HG02973 (cell line): ENCODE measurements around the gene C6orf89.
"Not testable (repeated sequence)": the region's sequence is repeated elsewhere in the genome, so short reads cannot be mapped to it uniquely, and the experiment has no call there.

ENCODE experiments used
- ATAC-seq: cut with Tn5 transposase; IDR thresholded peaks from one replicate; pipeline ENCODE4 v1.9.1; 2021; ENCODE audit warnings: moderate library complexity; ENCODE audit not compliant: unreplicated experiment

Gene C6orf89

DNA sequence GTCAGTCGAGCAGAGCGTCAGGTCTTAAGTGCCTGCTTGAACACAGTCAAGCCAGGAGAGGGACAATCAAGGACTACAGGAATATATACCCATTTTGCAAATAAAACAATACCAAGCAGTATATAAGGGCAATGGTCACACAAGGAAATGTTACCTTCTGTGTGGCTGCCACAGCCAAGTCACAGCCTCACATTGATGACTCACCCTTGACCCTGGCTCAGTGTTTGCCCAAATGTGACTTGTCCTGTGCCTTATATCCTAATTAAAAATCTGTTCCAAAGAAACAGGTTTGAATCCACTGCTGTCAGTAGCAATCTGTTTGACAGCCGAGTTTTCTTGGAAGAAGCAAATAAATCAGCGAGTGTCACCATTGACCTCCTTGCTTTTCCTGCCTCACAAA, 34.3 kb downstream of the C6orf89 start:
- ATAC-seq: no peak

- ATAC-seq: no peak
Observed at GRCh38 chr6:36920546-36920945, 34.8 kb downstream of the C6orf89 start.

DNA sequence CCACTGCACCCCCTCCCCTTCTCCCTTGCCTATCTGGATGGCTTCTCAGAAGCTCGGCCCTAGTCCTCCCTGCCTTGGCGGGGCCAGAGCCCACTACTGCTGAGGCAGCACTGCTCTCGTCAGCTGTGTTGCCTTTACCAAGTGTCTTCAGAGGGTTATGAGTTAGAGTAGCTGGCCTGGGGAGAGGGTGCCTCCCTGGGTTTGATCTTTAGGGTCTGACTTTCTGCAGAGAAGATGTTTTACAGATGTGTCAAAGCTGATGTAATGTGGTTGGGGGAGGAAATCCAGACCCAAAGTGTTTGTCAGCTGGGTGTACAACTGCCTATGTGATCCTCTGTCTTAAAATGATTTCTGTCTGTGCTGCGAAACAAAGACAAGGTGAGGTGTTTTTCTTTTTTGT, 38.4 kb downstream of the C6orf89 start:
- ATAC-seq: no peak

DNA sequence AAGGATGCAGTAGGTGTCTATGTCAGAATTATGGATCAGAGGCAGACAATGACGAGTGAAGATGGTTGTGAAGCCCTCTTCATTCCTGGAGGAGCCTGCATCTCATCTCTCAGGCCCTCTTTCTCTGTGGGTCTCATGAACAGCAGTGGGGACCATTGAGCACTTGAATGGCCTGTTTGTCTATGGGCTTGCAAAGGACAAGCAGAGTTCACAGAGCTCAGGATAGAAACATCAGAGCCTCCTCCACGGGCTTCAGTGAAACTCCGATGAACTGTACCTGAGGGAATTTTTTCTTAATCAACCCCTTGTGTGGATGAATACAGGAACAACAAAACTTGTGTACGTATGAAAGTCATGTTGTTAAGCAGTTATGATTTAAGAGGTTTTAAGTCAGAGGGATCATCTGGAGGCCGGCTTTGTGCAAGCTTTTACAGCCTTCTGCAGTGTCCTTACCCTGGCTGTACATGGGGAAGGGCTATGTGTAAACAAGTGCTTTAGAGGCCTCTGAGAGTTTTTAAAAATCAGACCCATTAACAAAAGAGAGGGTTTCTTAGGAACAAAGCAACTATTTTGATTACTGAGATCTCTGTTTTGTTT, 39.1 kb downstream of the C6orf89 start:
- no peak for ATAC-seq

DNA sequence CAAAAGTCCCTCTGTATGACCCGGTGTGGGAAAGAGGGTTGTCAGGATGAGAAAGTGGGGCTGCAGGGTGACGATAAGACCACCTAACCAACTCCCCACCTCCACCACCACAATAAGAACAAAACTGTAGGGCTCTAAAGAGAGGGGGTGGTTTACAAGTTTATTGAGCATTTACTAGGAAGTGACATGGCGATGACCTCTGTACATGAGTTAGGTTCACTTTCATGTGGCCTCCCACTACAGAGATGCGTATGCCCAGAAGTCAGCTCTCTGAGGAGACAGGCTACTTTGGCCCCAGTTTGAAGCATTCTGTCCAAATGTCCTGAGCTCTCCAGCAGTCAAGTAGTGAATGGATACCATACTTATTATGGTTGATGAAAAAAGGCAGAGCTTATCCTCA, 40.1 kb downstream of the C6orf89 start:
- no peak for ATAC-seq

DNA sequence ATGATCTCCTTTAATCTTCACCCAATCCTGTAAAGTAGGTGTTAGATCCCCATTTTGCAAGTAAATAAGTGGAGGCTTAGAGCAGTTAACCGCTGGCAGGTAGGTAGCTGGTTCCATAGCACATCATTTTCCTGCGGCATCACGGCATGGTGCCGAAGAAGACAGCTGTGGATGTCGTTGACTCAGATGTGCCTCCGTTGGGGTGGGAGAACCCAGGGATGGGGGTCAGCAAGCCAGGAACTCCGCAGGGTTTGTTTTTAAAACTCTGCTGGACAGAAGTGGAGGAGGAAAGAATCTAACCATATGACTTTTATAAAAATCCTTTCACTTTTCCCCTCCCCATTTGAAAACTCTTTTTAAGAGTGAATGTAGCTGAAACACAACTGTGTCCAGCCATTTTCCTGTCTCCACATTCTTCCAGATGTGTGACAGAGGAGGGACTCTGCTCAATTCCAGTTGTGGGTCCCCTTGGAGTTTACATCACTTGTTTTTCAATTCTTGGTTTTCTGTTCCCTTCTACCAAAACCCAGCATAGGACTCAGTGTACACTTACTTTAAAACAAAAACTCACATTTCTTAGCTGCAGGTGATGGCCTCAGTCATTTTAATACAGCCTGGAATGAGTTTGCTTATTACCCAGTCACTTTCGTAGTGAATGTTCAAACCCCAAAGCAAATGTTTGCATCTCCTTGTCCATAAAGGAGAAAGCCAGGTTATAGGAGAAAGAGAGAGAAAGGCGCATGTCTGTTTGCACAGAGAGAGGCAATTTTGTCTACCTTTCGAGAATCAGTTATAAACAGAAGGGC, 41.2 kb downstream of the C6orf89 start:
- ATAC-seq: no peak

GRCh38 chr6:36927691-36928546, 42.2 kb downstream of the C6orf89 start:
- no peak for ATAC-seq

GRCh38 chr6:36928547-36928918, 42.8 kb downstream of the C6orf89 start:
- no peak for ATAC-seq

DNA sequence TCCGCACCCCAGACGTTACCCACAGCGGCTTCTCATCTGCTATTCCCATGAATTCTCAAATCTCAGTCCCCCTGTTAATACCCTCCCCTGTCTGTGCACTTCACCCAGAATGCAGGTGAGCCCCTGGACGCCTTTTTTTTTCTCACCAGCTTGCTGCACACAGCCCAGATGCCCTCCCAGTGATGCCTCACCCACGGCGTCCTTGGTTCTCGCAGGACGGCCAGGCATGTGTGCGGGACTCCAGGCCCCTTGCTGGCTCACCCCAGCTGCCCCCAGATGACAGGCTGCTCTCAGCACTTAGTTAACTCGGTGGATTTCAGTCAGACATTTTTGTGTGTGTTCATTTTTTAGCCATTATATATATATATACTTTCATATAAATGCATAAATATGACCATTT, 43.4 kb downstream of the C6orf89 start:
- ATAC-seq: no peak

DNA sequence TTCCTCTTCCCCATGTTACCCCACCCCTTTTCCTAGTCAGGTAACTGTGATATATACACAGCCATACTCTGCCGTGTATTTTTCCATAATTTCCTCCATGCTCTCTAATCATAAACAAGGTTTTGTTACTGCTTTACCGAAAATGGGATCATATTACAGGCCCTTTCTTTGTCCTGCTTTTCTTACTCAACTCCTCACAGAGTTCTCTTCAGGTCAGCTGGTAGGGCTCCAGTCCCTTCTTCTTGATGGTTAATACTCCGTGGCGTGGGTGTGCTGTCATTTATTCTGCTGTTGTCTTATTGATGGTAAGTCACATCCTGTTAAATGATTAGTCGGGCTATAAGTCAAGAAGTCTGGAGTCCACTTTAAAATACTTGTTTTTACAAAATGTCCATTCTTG, 43.9 kb downstream of the C6orf89 start:
- ATAC-seq: no peak

GRCh38 chr6:36930483-36930882, 44.7 kb downstream of the C6orf89 start:
- no peak for ATAC-seq

DNA sequence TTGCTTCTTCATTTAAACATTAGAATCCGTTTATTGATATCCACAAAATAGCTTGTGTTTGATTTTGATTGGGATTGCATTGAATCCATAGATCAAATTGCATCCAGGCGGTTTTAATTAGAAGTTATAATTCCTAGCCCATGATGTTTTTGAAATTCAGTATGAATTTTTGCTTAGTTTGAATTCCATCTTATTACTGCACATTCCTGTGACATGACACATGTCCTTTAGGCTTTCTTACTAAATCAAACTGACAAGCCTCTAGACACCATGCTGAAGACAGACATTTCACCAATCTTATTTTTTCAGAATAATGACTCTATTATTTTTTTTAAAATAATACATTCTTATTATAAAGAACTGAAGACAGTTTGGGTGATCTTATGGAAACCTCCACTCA, 47.4 kb downstream of the C6orf89 start:
- no peak for ATAC-seq

GRCh38 chr6:36933519-36933918, 47.8 kb downstream of the C6orf89 start:
- ATAC-seq: no peak

GRCh38 chr6:36934901-36935300, 49.1 kb downstream of the C6orf89 start:
- no peak for ATAC-seq

DNA sequence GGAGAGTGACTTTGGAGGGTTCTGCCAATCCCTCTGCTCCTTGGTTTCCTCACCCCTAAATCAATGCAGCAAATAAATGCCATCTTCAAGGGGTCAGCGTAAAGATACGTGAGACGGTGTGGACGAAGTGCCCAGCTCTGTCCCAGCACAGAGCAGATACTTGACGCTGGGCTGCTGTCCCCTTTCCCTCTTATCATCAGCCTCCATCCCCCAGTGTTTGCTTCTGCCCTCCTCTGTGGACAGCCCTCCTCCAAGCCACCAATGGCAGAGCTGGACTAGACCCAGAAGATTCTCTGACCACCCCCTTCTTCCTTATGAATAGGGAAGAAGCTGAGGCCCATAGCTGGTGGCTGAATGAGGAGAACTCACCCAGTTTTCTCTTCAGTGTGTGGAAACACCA, 51.1 kb downstream of the C6orf89 start:
- ATAC-seq: no peak

- no peak for ATAC-seq
Observed at GRCh38 chr6:36937896-36938295, 52.1 kb downstream of the C6orf89 start.

- no peak for ATAC-seq
Observed at GRCh38 chr6:36938536-36938935, 52.8 kb downstream of the C6orf89 start.

- not testable (repeated sequence) for ATAC-seq
Observed at GRCh38 chr6:36939005-36939404, 53.3 kb downstream of the C6orf89 start.

GRCh38 chr6:36940027-36940426, 54.3 kb downstream of the C6orf89 start:
- ATAC-seq: no peak

- ATAC-seq: not testable (repeated sequence)
Observed at GRCh38 chr6:36941561-36941960, 55.8 kb downstream of the C6orf89 start.

- not testable (repeated sequence) for ATAC-seq
Observed at GRCh38 chr6:36942329-36942728, 56.6 kb downstream of the C6orf89 start.

DNA sequence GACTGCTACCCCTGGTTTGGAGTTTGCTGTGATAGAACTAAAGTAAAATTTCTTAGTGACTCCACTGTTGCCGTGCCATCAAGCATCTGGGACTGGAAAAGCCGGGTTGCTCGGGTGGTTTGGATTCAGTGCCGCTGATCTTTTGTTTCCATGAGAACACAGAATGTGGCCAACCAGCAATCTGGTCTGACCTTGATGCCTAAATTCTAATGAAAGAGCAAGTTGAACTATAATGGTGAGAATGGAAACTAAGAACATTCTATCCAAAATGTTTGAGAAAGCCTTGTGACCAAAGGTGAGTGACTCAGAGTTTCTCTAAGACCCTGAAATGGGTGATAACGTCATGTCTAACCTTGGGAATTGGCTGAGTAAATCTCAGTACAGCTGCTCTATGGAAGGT, 58.9 kb downstream of the C6orf89 start:
- no peak for ATAC-seq
